Stimulated activated CD4-positive, alpha-beta T cell treated with anti-CD3 and anti-CD28 coated beads, Interleukin-12 subunit alpha, Interleukin-12 subunit beta, amount 100 ng/mL, for 24 hours (primary cell): ENCODE results near the gene RAE1.
"Not testable (repeated sequence)": the region's sequence is repeated elsewhere in the genome, so short reads cannot be mapped to it uniquely, and the experiment has no call there.

Experiments
- DNase-seq, 2 experiments: peaks; one replicate each; pipeline ENCODE4 v3.0.0-alpha.2; 2020; ENCODE audit warnings: low read depth in 2 of 2

RAE1 gene

GRCh38 chr20:57326667-57327455 is 24.2 kb upstream of the RAE1 start:
- no peak for DNase-seq

- no peak for DNase-seq
These were observed 23.2 kb upstream of the RAE1 start for GRCh38 chr20:57327820-57328219.

GRCh38 chr20:57329608-57330221 is 21.3 kb upstream of the RAE1 start, which contains the start of gene SPO11:
SPO11 (plus strand) TSS chr20:57329803; CDS start chr20:57329868, 65 bp downstream.
- no peak for DNase-seq

- DNase-seq: no peak
These were observed 20.1 kb upstream of the RAE1 start for GRCh38 chr20:57330998-57331397.

GRCh38 chr20:57332105-57333089 is 18.7 kb upstream of the RAE1 start:
- DNase-seq: no peak

GRCh38 chr20:57335392-57335791 is 15.7 kb upstream of the RAE1 start:
- no peak for DNase-seq

GRCh38 chr20:57341663-57342062 is 9.4 kb upstream of the RAE1 start:
- no peak for DNase-seq

- DNase-seq: no peak
These were observed 8.2 kb upstream of the RAE1 start for GRCh38 chr20:57342829-57343228.

- peak; percentile 35 to 71 for DNase-seq
These were observed 4.6 kb upstream of the RAE1 start for GRCh38 chr20:57346477-57346876.

GRCh38 chr20:57347393-57347792 is 3.7 kb upstream of the RAE1 start:
- DNase-seq: no peak

- DNase-seq: not testable (repeated sequence)
These were observed 2.7 kb upstream of the RAE1 start for GRCh38 chr20:57348200-57348921.

GRCh38 chr20:57348922-57349574 is 2.0 kb upstream of the RAE1 start:
- DNase-seq: not testable (repeated sequence)

GRCh38 chr20:57350081-57350710 is 859 bp upstream of the RAE1 start:
- no peak for DNase-seq

- not testable (repeated sequence) for DNase-seq
These were observed 371 bp upstream of the RAE1 start for GRCh38 chr20:57350726-57351041.

- DNase-seq: no peak
These were observed 1.2 kb downstream of the RAE1 start for GRCh38 chr20:57352305-57352704.

- DNase-seq: no peak
These were observed 2.3 kb downstream of the RAE1 start for GRCh38 chr20:57353351-57353750.

GRCh38 chr20:57361517-57361916 is 10.5 kb downstream of the RAE1 start:
- no peak for DNase-seq

- no peak for DNase-seq
These were observed 13.4 kb downstream of the RAE1 start for GRCh38 chr20:57364451-57364850.

- no peak for DNase-seq
These were observed 18.5 kb downstream of the RAE1 start for GRCh38 chr20:57369596-57369995.

GRCh38 chr20:57370316-57370715 is 19.3 kb downstream of the RAE1 start:
- DNase-seq: no peak

- no peak for DNase-seq
These were observed 20.3 kb downstream of the RAE1 start for GRCh38 chr20:57371363-57371762.
